HL-60 (cell line): Measurements from ENCODE around the gene PIGH.

Experiments used
- DNase-seq, 2 experiments: peaks; one replicate each; pipeline ENCODE4 v3.0.0-alpha.2; 2010 to 2020; ENCODE audit warnings: low read depth in 1 of 2, low spot score in 1 of 2
- H3K27ac ChIP-seq: fragments of 250-450 bp; sonication (Bioruptor Pico); replicated peaks from 2 replicates; pipeline ENCODE4 v1.5.1; 2020; ENCODE audit warnings: mild to moderate bottlenecking, moderate library complexity
- H3K27me3 ChIP-seq: fragments of 250-450 bp; sonication (Bioruptor Pico); 2 replicates; pipeline ENCODE4 v1.5.1; 2021; ENCODE audit warnings: mild to moderate bottlenecking, moderate library complexity; ENCODE audit not compliant: insufficient read depth, poor library complexity, severe bottlenecking
- H3K4me3 ChIP-seq: replicated peaks from 2 replicates; pipeline ENCODE4 v1.5.1; 2011; ENCODE audit warnings: mild to moderate bottlenecking, control low read depth, low read length; ENCODE audit not compliant: insufficient read depth
- CTCF ChIP-seq: IDR thresholded peaks from one replicate; pipeline ENCODE4 v1.5.1; 2011; ENCODE audit warnings: low read length, control low read depth, inconsistent platforms; ENCODE audit not compliant: insufficient read depth
- GABPA ChIP-seq: IDR thresholded peaks from 2 replicates; pipeline ENCODE4 v1.6.1; 2012; ENCODE audit warnings: low read depth
- POLR2AphosphoS5 ChIP-seq: IDR thresholded peaks from 2 replicates; pipeline ENCODE4 v1.6.1; 2012; ENCODE audit warnings: low read depth
- SPI1 ChIP-seq: IDR thresholded peaks from 2 replicates; pipeline ENCODE4 v1.6.1; 2012; ENCODE audit warnings: low read depth, mild to moderate bottlenecking, borderline replicate concordance
- TF ChIP-seq, protein P1 (sequence below): IDR thresholded peaks from 2 replicates; pipeline ENCODE4 v1.6.1; 2012; ENCODE audit warnings: low read depth; ENCODE audit not compliant: insufficient replicate concordance

Gene PIGH

DNA sequence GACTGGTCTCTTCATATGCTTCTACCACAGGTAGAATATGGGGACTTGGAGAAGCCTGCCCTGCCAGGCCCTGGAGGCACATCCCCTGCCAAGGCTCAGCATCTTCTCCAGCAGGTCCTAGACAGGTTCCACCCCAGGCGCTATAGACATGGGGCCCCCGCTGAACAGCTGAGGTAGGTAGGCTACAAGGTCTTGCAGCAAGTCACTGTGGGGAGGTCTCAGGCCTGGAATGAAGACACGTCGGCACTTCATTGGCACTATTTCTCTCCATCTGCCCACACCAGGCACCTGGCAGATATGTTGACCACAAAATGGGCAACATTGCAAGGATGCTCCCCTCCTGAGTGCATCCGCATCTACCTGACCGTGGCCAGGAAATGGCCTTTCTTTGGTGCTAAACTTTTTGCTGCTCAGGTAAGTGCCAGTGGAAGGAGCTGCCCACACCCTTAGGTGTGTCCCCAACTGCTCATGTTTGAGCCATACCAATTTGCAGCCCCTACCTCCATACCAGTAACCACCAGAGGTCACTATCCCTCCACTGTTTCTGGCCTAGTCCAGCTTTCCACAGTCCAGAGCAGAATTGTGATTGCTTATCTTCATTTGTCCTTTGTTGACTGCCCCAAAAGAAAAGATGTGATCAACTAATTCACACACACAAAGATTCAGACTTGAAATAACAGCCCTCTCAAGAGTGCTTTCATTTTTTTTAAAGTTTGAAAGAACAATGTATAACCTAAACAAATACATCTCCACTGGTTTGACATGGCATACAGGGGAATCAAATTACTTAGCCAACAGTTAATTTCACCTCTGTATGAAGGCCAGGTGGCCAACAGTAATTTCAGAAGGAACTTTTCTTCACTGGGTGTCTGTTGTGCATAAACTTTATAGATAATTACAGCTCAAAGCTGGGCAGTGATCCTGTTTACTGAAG lies 16.1 kb downstream of the PIGH start:
- Histone ChIP-seq H3K27ac (no peak overlapping the region), H3K4me3 (no peak overlapping the region), H3K27me3 (no peaks in the 10 kb centered on the region)
- TF ChIP-seq, protein P1, sequence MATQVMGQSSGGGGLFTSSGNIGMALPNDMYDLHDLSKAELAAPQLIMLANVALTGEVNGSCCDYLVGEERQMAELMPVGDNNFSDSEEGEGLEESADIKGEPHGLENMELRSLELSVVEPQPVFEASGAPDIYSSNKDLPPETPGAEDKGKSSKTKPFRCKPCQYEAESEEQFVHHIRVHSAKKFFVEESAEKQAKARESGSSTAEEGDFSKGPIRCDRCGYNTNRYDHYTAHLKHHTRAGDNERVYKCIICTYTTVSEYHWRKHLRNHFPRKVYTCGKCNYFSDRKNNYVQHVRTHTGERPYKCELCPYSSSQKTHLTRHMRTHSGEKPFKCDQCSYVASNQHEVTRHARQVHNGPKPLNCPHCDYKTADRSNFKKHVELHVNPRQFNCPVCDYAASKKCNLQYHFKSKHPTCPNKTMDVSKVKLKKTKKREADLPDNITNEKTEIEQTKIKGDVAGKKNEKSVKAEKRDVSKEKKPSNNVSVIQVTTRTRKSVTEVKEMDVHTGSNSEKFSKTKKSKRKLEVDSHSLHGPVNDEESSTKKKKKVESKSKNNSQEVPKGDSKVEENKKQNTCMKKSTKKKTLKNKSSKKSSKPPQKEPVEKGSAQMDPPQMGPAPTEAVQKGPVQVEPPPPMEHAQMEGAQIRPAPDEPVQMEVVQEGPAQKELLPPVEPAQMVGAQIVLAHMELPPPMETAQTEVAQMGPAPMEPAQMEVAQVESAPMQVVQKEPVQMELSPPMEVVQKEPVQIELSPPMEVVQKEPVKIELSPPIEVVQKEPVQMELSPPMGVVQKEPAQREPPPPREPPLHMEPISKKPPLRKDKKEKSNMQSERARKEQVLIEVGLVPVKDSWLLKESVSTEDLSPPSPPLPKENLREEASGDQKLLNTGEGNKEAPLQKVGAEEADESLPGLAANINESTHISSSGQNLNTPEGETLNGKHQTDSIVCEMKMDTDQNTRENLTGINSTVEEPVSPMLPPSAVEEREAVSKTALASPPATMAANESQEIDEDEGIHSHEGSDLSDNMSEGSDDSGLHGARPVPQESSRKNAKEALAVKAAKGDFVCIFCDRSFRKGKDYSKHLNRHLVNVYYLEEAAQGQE = no peak
- TF ChIP-seq CTCF = peak; percentile 28
- DNase-seq = peak in 1 of 2 experiments; percentile 18

GRCh38 chr14:67582061-67582460 lies 18.0 kb downstream of the PIGH start:
- Histone ChIP-seq H3K27ac (no peak overlapping the region), H3K27me3 (no peaks in the 10 kb centered on the region), H3K4me3 (no peak overlapping the region)
- TF ChIP-seq CTCF (no peak), GABPA (no peak), SPI1 (no peak), POLR2AphosphoS5 (no peak)
- TF ChIP-seq, protein P1 = no peak
- no peak for DNase-seq

GRCh38 chr14:67581643-67582042 lies 18.4 kb downstream of the PIGH start:
- no peaks in the 10 kb centered on the region for H3K27me3 ChIP-seq
- TF ChIP-seq, protein P1 = no peak
- no peak for TF ChIP-seq CTCF
- no peak for TF ChIP-seq POLR2AphosphoS5
- no peak for TF ChIP-seq SPI1
- no peak for TF ChIP-seq GABPA
- H3K4me3 ChIP-seq = no peak overlapping the region
- no peak for DNase-seq
- no peak overlapping the region for H3K27ac ChIP-seq
